GM21825 (cell line): ENCODE data around the gene SIGLEC11.
A peak's percentile ranks its signal among the peaks of the same experiment; 100 is the strongest.
"Not testable (repeated sequence)": the region's sequence is repeated elsewhere in the genome, so short reads cannot be mapped to it uniquely, and the experiment has no call there.

Experiments
- ATAC-seq: cut with Tn5 transposase; IDR thresholded peaks from one replicate; pipeline ENCODE4 v1.9.1; 2021; ENCODE audit warnings: mild to moderate bottlenecking, moderate library complexity; ENCODE audit not compliant: unreplicated experiment

The SIGLEC11 gene

GRCh38 chr19:49951806-49952478, 9.0 kb downstream of the SIGLEC11 start:
- ATAC-seq: no peak

- ATAC-seq: no peak
These were observed 9.9 kb downstream of the SIGLEC11 start for GRCh38 chr19:49950956-49951526.

GRCh38 chr19:49950590-49950948, 10.4 kb downstream of the SIGLEC11 start:
- no peak for ATAC-seq

- ATAC-seq: no peak
These were observed 11.0 kb downstream of the SIGLEC11 start for GRCh38 chr19:49949742-49950589.

GRCh38 chr19:49946415-49946814, 14.6 kb downstream of the SIGLEC11 start:
- ATAC-seq: no peak

- not testable (repeated sequence) for ATAC-seq
These were observed 16.4 kb downstream of the SIGLEC11 start for GRCh38 chr19:49944567-49944966.

- ATAC-seq: no peak
These were observed 20.5 kb downstream of the SIGLEC11 start for GRCh38 chr19:49940482-49940791.

- ATAC-seq: no peak
These were observed 21.1 kb downstream of the SIGLEC11 start for GRCh38 chr19:49939721-49940481.

GRCh38 chr19:49938662-49939061, 22.3 kb downstream of the SIGLEC11 start:
- no peak for ATAC-seq

GRCh38 chr19:49937750-49938381, 23.1 kb downstream of the SIGLEC11 start:
- ATAC-seq: no peak

GRCh38 chr19:49936549-49936948, 24.4 kb downstream of the SIGLEC11 start:
- ATAC-seq: no peak

- ATAC-seq: no peak
These were observed 27.3 kb downstream of the SIGLEC11 start for GRCh38 chr19:49933643-49934042.

GRCh38 chr19:49932731-49933131, 28.2 kb downstream of the SIGLEC11 start:
- ATAC-seq: no peak

GRCh38 chr19:49932041-49932451, 28.9 kb downstream of the SIGLEC11 start:
- no peak for ATAC-seq

GRCh38 chr19:49931293-49932040, 29.5 kb downstream of the SIGLEC11 start:
- ATAC-seq: no peak

GRCh38 chr19:49930483-49931011, 30.4 kb downstream of the SIGLEC11 start:
- no peak for ATAC-seq

GRCh38 chr19:49929611-49930482, 31.1 kb downstream of the SIGLEC11 start:
- ATAC-seq: peak; percentile 65

GRCh38 chr19:49929121-49929610, 31.8 kb downstream of the SIGLEC11 start, which contains the start of the genes ATF5 and NUP62:
Gene ATF5, plus strand, starts transcription at chr19:49929205. Its CDS starts 1,646 bp downstream, at chr19:49930851.
Gene NUP62, minus strand, starts transcription at chr19:49929504. Its CDS starts 19,697 bp downstream, at chr19:49909807.
- peak; percentile 34 for ATAC-seq
